ENCODE data around the gene ABI1. TPM values are rescaled to one million over a fixed set of nuclear protein-coding genes. Genes with fewer than 3 reads are reported as not detected.

Gene ABI1
- total and polyA plus RNA-seq, 2 donors (not counting 3 experiments of a cell fraction or from before 2014, with no cell fraction given): 58.8 to 59.1 TPM

DNA sequence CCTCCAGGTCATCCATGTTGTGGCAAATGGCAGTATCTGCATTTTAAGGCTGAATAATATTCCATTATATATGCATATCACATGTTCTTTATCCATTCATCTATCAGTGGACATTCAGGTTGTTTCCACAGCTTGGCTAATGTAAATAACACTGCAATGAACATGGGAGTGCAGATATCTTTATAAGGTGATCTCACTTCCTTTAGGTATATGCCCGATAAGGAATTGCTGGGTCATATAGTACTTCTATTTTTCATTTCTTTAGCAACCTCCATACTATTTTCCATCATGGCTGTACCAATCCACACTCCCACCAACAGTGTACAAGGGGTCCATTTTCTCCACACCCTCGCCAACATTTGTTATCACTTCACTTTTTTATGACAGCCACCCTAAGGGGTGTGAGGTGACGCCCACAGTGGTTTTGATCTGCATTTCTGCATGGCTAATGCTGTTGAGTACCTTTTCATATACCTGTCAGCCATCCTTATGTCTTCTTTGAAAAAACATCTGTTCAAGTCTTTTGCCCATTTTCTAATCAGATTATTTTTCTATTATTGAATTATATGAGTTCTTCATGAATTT is 18.9 kb downstream of the ABI1 start:
- FAIRE-seq (no peak), DNase-seq (ENCODE audit: low read depth, low spot score) (peak; percentile 65)
- no TSS peak for BruUV-seq (replicated peaks)
- CTCF ChIA-PET: interaction anchor here (0.9 to 1.2 kb wide), 2 partner anchors 10 to 116 kb away, joined by 4 to 5 read pairs; no protein-coding TSS in a partner anchor
- H3K9ac ChIP-seq (replicated peaks; ENCODE audit: extremely low read depth, insufficient read depth, low read length): no peak overlapping the region
- H3K9me3 ChIP-seq (replicated peaks; ENCODE audit: control insufficient read depth, insufficient read depth, low read length): no peaks in the 10 kb centered on the region
- H3K36me3 ChIP-seq (ENCODE audit: control insufficient read depth in 2 of 2, extremely low read depth in 1 of 2, insufficient read depth in 2 of 2, low read length in 2 of 2): no peaks in the 10 kb centered on the region
- intact Hi-C loops (cut with micrococcal nuclease): loop anchor here (2.0 kb wide), 1 partner anchor 19 kb away; the partner anchor contains the start of gene ABI1
- H3K79me2 ChIP-seq (ENCODE audit: control insufficient read depth, insufficient read depth, low read length): peaks cover 81% of the 10 kb centered on the region
- no peak overlapping the region for H3K4me3 ChIP-seq (replicated peaks in 1 of 3; ENCODE audit: insufficient read depth in 1 of 3, low read depth in 1 of 3, low read length in 3 of 3)
- no peaks in the 10 kb centered on the region for H3K9me1 ChIP-seq (replicated peaks; ENCODE audit: control insufficient read depth, extremely low read depth, insufficient read depth, low read length)
- POLR2A ChIA-PET: interaction anchor here (0.7 kb wide), 1 partner anchor 10 kb away, joined by 3 read pairs; no protein-coding TSS in a partner anchor
- H2AFZ ChIP-seq (ENCODE audit: low read depth, low read length): no peak overlapping the region
- dilution Hi-C loops (cut with MboI; ENCODE audit: extremely low pct_ligation_motif_present, low sequenced_read_pairs): no loop called here
- H4K20me1 ChIP-seq (replicated peaks; ENCODE audit: control insufficient read depth, extremely low read depth, insufficient read depth, low read length): peaks cover 6% of the 10 kb centered on the region
- no peak overlapping the region for H3K27ac ChIP-seq (ENCODE audit: insufficient read depth, low read depth, low read length)
- peaks cover 7% of the 10 kb centered on the region for H3K4me1 ChIP-seq (ENCODE audit: control insufficient read depth, extremely low read depth, insufficient read depth, low read length)
- TF ChIP-seq JUN (IDR thresholded peaks at IDR 0.05; ENCODE audit: borderline replicate concordance, insufficient read depth, insufficient read length, low read depth): peak; percentile 44
- no peak for TF ChIP-seq GATA2 (IDR thresholded peaks at IDR 0.05; ENCODE audit: insufficient read depth, insufficient read length, low read depth, low read length)
- H3K27me3 ChIP-seq (ENCODE audit: control insufficient read depth in 2 of 2, insufficient read depth in 2 of 2, low read length in 2 of 2): no peaks in the 10 kb centered on the region
- no peak overlapping the region for H3K4me2 ChIP-seq (ENCODE audit: insufficient read depth, low read length)

DNA sequence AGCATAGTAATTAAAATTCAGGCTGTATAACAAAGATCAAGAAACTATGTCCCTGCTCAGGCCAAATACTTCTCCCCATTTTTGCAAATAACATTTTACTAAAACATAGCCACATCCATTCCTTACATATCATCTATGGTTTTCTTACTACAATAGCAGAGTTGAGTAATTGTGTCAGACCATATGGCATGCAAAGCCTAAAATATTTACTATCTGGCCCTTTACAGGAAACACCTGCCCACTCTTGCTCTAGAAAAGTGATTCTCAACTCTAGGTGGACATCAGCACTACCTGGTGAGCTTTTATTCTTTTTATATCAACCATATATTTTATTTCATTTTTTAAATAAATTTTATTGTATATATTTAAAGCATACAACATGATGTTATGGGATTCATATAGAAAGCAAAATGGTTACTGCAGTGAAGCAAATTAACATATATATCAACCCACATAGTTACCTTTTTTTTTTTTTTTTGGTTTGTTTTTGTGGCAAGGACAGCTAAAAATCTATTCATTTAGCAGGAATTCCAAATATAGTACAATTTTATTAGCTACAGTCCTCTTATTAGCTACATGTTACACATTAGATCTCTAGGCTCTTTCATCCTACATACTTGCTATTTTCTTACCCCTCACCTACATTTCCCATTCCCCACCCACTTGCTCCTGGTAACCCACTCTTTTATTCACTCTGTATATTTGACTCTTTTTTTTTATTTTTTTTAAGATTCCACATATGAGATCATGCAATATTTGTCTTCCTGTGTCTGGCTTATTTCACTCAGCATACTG is 19.6 kb downstream of the ABI1 start:
- Histone ChIP-seq H3K36me3 (ENCODE audit: control insufficient read depth in 2 of 2, extremely low read depth in 1 of 2, insufficient read depth in 2 of 2, low read length in 2 of 2) (no peaks in the 10 kb centered on the region), H2AFZ (ENCODE audit: low read depth, low read length) (no peak overlapping the region), H3K9me1 (replicated peaks; ENCODE audit: control insufficient read depth, extremely low read depth, insufficient read depth, low read length) (no peaks in the 10 kb centered on the region), H3K9me3 (replicated peaks; ENCODE audit: control insufficient read depth, insufficient read depth, low read length) (no peaks in the 10 kb centered on the region), H4K20me1 (replicated peaks; ENCODE audit: control insufficient read depth, extremely low read depth, insufficient read depth, low read length) (peaks cover 3% of the 10 kb centered on the region), H3K4me3 (replicated peaks in 1 of 3; ENCODE audit: insufficient read depth in 1 of 3, low read depth in 1 of 3, low read length in 3 of 3) (no peak overlapping the region), H3K79me2 (ENCODE audit: control insufficient read depth, insufficient read depth, low read length) (peaks cover 82% of the 10 kb centered on the region), H3K4me2 (ENCODE audit: insufficient read depth, low read length) (no peak overlapping the region), H3K9ac (replicated peaks; ENCODE audit: extremely low read depth, insufficient read depth, low read length) (no peak overlapping the region), H3K27ac (ENCODE audit: insufficient read depth, low read depth, low read length) (no peak overlapping the region), H3K27me3 (ENCODE audit: control insufficient read depth in 2 of 2, insufficient read depth in 2 of 2, low read length in 2 of 2) (no peaks in the 10 kb centered on the region), H3K4me1 (ENCODE audit: control insufficient read depth, extremely low read depth, insufficient read depth, low read length) (peaks cover 7% of the 10 kb centered on the region)
- CTCF ChIA-PET: interaction anchor here (0.9 kb wide), 1 partner anchor 115 kb away, joined by 4 read pairs; no protein-coding TSS in a partner anchor
- peak; percentile 41 for DNase-seq (ENCODE audit: low read depth, low spot score)
- BruUV-seq (replicated peaks): no TSS peak
- no peak for FAIRE-seq
- dilution Hi-C loops (cut with MboI; ENCODE audit: extremely low pct_ligation_motif_present, low sequenced_read_pairs) (no loop called here), intact Hi-C loops (cut with micrococcal nuclease) (loop anchor here (2.0 kb wide), 1 partner anchor 20 kb away; the partner anchor contains the start of gene ABI1)
- POLR2A ChIA-PET: interaction anchor here (0.7 kb wide), 1 partner anchor 10 kb away, joined by 3 read pairs; no protein-coding TSS in a partner anchor
- TF ChIP-seq MYC (IDR thresholded peaks at IDR 0.05; ENCODE audit: low read depth, low read length) (no peak), FOS (IDR thresholded peaks at IDR 0.05; ENCODE audit: borderline replicate concordance, insufficient read depth, low read length) (no peak), EZH2 (IDR thresholded peaks at IDR 0.05; ENCODE audit: borderline replicate concordance, low read depth, low read length, severe bottlenecking) (no peak), JUN (IDR thresholded peaks at IDR 0.05; ENCODE audit: borderline replicate concordance, insufficient read depth, insufficient read length, low read depth) (no peak), POLR2A (IDR thresholded peaks at IDR 0.05; ENCODE audit: low read depth, low read length) (no peak), GATA2 (IDR thresholded peaks at IDR 0.05; ENCODE audit: insufficient read depth, insufficient read length, low read depth, low read length) (no peak), POLR2AphosphoS5 (IDR thresholded peaks at IDR 0.05; ENCODE audit: insufficient read depth, low read depth, low read length) (no peak)
- TF ChIP-seq, protein P1, sequence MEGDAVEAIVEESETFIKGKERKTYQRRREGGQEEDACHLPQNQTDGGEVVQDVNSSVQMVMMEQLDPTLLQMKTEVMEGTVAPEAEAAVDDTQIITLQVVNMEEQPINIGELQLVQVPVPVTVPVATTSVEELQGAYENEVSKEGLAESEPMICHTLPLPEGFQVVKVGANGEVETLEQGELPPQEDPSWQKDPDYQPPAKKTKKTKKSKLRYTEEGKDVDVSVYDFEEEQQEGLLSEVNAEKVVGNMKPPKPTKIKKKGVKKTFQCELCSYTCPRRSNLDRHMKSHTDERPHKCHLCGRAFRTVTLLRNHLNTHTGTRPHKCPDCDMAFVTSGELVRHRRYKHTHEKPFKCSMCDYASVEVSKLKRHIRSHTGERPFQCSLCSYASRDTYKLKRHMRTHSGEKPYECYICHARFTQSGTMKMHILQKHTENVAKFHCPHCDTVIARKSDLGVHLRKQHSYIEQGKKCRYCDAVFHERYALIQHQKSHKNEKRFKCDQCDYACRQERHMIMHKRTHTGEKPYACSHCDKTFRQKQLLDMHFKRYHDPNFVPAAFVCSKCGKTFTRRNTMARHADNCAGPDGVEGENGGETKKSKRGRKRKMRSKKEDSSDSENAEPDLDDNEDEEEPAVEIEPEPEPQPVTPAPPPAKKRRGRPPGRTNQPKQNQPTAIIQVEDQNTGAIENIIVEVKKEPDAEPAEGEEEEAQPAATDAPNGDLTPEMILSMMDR (IDR thresholded peaks at IDR 0.05; ENCODE audit: extremely low read depth in 1 of 2, insufficient read depth in 1 of 2, low read depth in 1 of 2, low read length in 2 of 2): no peak
- TF ChIP-seq, protein P2, sequence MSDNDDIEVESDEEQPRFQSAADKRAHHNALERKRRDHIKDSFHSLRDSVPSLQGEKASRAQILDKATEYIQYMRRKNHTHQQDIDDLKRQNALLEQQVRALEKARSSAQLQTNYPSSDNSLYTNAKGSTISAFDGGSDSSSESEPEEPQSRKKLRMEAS (IDR thresholded peaks at IDR 0.05; ENCODE audit: insufficient read depth, insufficient read length): no peak
